HG03066 (cell line): Measurements from ENCODE around the gene EXD3.
"Not testable (repeated sequence)": the region's sequence is repeated elsewhere in the genome, so short reads cannot be mapped to it uniquely, and the experiment has no call there.

Experiments used
- ATAC-seq: cut with Tn5 transposase; IDR thresholded peaks from one replicate; pipeline ENCODE4 v1.9.1; 2021; ENCODE audit warnings: low read depth; ENCODE audit not compliant: unreplicated experiment

The EXD3 gene

GRCh38 chr9:137381501-137382443 lies 41.2 kb downstream of the EXD3 start:
- ATAC-seq, result no peak

- no peak for ATAC-seq
These were observed 42.4 kb downstream of the EXD3 start for GRCh38 chr9:137380606-137381005.

GRCh38 chr9:137380171-137380570 lies 42.8 kb downstream of the EXD3 start:
- no peak for ATAC-seq

GRCh38 chr9:137379761-137380161 lies 43.2 kb downstream of the EXD3 start:
- ATAC-seq, result no peak

GRCh38 chr9:137378688-137379410 lies 44.1 kb downstream of the EXD3 start:
- not testable (repeated sequence) for ATAC-seq

GRCh38 chr9:137376386-137376785 lies 46.6 kb downstream of the EXD3 start:
- ATAC-seq, result no peak

GRCh38 chr9:137375321-137376058 lies 47.5 kb downstream of the EXD3 start:
- ATAC-seq, result no peak

- ATAC-seq, result no peak
These were observed 48.7 kb downstream of the EXD3 start for GRCh38 chr9:137374131-137374845.

GRCh38 chr9:137373611-137373980 lies 49.4 kb downstream of the EXD3 start:
- no peak for ATAC-seq

- ATAC-seq, result no peak
These were observed 50.0 kb downstream of the EXD3 start for GRCh38 chr9:137372693-137373610.

GRCh38 chr9:137371946-137372651 lies 50.9 kb downstream of the EXD3 start:
- ATAC-seq, result no peak

GRCh38 chr9:137371521-137371941 lies 51.4 kb downstream of the EXD3 start:
- no peak for ATAC-seq

GRCh38 chr9:137370865-137371520 lies 52.0 kb downstream of the EXD3 start:
- no peak for ATAC-seq

GRCh38 chr9:137369911-137370764 lies 52.8 kb downstream of the EXD3 start:
- ATAC-seq, result no peak

- no peak for ATAC-seq
These were observed 53.7 kb downstream of the EXD3 start for GRCh38 chr9:137369061-137369787.

- ATAC-seq, result no peak
These were observed 54.4 kb downstream of the EXD3 start for GRCh38 chr9:137368431-137369035.
